ENCODE results near the gene MBNL2. TPM values are rescaled to one million over a fixed set of nuclear protein-coding genes. Genes with fewer than 3 reads are reported as not detected.

MBNL2 gene
- total RNA-seq, 2 experiments from 2014 or later = 18.0 to 18.8 TPM

- peaks cover 8% of the 10 kb centered on the region for H3K36me3 Mint-ChIP-seq (ENCODE audit: low read depth)
- H3K9me3 Mint-ChIP-seq = no peaks in the 10 kb centered on the region
- peak overlapping the region; percentile 80 for H3K27ac Mint-ChIP-seq
- peak; percentile 59 for DNase-seq
- CTCF ChIA-PET = interaction anchor here (0.7 to 4.6 kb wide), 11 partner anchors 10 to 206 kb away, joined by 3 to 18 read pairs (median 4); no protein-coding TSS in a partner anchor
- peak overlapping the region; percentile 70 for H3K4me3 Mint-ChIP-seq
- POLR2A ChIA-PET = interaction anchor here (0.9 to 7.6 kb wide), 11 partner anchors 10 to 206 kb away, joined by 3 to 93 read pairs (median 4); partner anchors contain the start of gene RAP2A
- peaks cover 47% of the 10 kb centered on the region for H3K4me1 Mint-ChIP-seq
- no peaks in the 10 kb centered on the region for H3K27me3 Mint-ChIP-seq
These were observed 4.9 kb downstream of the MBNL2 start for GRCh38 chr13:97226788-97227627.

DNA sequence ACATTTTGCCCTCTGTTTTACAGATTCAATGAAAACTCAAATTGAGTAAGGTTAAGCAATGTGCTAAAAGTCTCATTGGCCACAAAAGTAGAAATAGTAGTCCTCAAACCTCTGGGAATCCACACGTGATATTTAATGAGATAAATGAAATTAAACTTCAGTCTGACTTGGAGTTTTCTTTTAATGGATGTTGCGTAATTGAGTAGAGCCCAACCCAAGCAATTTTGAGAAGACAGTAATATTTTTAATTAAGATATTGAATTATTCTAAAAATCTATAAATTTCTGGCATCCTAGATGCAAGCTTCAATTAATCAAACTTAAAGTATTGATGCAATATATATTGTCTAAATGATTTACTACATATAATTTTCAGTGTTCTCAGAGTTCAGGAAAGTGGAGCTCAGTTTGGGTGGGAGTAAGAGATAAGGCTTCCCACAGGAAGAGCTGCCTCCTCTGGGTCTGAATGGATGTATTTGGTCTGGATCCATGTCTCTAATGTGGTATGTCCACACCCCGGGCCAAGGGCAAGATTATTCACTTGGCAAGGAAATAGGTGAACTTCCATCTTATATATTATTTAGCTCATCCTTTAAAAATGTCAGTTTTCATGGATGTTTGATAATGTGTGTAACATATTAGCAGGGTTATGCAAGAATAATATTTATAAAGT is 6.9 kb downstream of the MBNL2 start:
- no peak for DNase-seq

DNA sequence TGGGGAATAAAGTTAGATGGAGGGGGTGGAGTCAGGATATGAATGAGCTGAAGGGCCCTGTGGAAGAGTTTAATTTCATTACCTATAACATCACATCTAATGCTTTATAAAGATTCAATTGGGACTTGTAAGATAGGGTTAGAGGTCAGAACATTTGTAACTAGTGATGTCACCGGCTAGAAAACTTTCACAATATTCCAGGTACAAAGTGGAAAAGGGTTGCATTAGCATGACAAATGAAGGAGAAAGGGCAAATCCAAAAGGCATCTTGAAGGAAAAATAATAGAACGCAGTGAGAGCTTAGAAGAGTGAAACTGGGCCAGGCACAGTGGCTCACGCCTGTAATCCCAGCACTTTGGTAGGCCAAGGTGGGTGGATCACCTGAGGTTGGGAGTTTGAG is 7.6 kb downstream of the MBNL2 start:
- H3K4me3 Mint-ChIP-seq = no peak overlapping the region
- POLR2A ChIA-PET = interaction anchor here (1.3 kb wide), 1 partner anchor 204 kb away, joined by 3 read pairs; no protein-coding TSS in a partner anchor

More for the DNA sequence above, 6.9 kb downstream of the MBNL2 start:
- Mint-ChIP-seq H3K4me1 (peaks cover 42% of the 10 kb centered on the region), H3K4me3 (no peak overlapping the region), H3K27ac (no peak overlapping the region), H3K9me3 (no peaks in the 10 kb centered on the region), H3K27me3 (no peaks in the 10 kb centered on the region), H3K36me3 (ENCODE audit: low read depth) (peaks cover 5% of the 10 kb centered on the region)
- ChIA-PET POLR2A (interaction anchor here (1.3 to 7.6 kb wide), 2 partner anchors 204 kb away, joined by 3 to 93 read pairs; partner anchors contain the start of gene RAP2A), CTCF (interaction anchor here (1.2 to 4.6 kb wide), 3 partner anchors 18 to 119 kb away, joined by 4 to 18 read pairs (median 7); no protein-coding TSS in a partner anchor)

GRCh38 chr13:97231118-97231828 is 9.1 kb downstream of the MBNL2 start:
- POLR2A ChIA-PET = no interaction called here
- no peak overlapping the region for H3K4me3 Mint-ChIP-seq
- peaks cover 21% of the 10 kb centered on the region for H3K4me1 Mint-ChIP-seq
- H3K9me3 Mint-ChIP-seq = no peaks in the 10 kb centered on the region
- DNase-seq = no peak
- CTCF ChIA-PET = interaction anchor here (0.7 kb wide), 1 partner anchor 204 kb away, joined by 5 read pairs; no protein-coding TSS in a partner anchor
- peaks cover 7% of the 10 kb centered on the region for H3K36me3 Mint-ChIP-seq (ENCODE audit: low read depth)
- H3K27ac Mint-ChIP-seq = no peak overlapping the region
- no peaks in the 10 kb centered on the region for H3K27me3 Mint-ChIP-seq

More for the DNA sequence above, 7.6 kb downstream of the MBNL2 start:
- CTCF ChIA-PET = interaction anchor here (1.3 to 4.6 kb wide), 2 partner anchors 18 to 120 kb away, joined by 4 to 18 read pairs; no protein-coding TSS in a partner anchor
- Mint-ChIP-seq H3K4me1 (peaks cover 37% of the 10 kb centered on the region), H3K27me3 (no peaks in the 10 kb centered on the region), H3K27ac (no peak overlapping the region), H3K9me3 (no peaks in the 10 kb centered on the region), H3K36me3 (ENCODE audit: low read depth) (peaks cover 6% of the 10 kb centered on the region)
- no peak for DNase-seq

GRCh38 chr13:97231829-97232196 is 9.7 kb downstream of the MBNL2 start:
- POLR2A ChIA-PET = interaction anchor here (0.8 kb wide), 1 partner anchor 9 kb away, joined by 4 read pairs; the partner anchor contains the start of gene MBNL2
- H3K4me1 Mint-ChIP-seq = peaks cover 18% of the 10 kb centered on the region

DNA sequence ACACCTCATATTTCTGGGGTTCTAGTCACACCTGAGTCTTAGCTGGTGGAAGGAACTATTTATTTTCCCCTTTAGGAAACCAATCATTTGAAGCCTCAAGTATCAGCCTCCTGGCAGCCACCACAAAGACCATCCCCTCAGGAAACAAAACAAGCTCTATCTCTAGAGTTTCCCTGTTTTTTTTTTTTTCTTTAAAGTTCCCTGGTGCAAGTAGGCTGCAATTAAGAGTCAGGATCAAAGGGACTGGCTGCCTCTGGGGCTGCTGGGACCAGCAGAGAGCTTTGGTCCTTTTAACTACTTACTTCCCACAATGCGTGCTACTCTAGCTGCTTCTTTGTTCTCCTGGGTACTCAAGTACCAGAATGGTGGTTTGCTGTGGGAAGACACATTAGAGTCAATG is 11.4 kb downstream of the MBNL2 start:
- Mint-ChIP-seq H3K27ac (no peak overlapping the region), H3K36me3 (ENCODE audit: low read depth) (peaks cover 16% of the 10 kb centered on the region), H3K4me1 (peaks cover 18% of the 10 kb centered on the region), H3K27me3 (no peaks in the 10 kb centered on the region), H3K9me3 (no peaks in the 10 kb centered on the region), H3K4me3 (no peak overlapping the region)
- ChIA-PET POLR2A (no interaction called here), CTCF (interaction anchor here (1.3 to 1.4 kb wide), 2 partner anchors 9 to 11 kb away, joined by 3 read pairs; partner anchors contain the start of gene MBNL2)
- DNase-seq = no peak

More at GRCh38 chr13:97231829-97232196, 9.7 kb downstream of the MBNL2 start:
- Mint-ChIP-seq H3K27me3 (no peaks in the 10 kb centered on the region), H3K4me3 (no peak overlapping the region), H3K9me3 (no peaks in the 10 kb centered on the region), H3K36me3 (ENCODE audit: low read depth) (peaks cover 7% of the 10 kb centered on the region), H3K27ac (no peak overlapping the region)
- DNase-seq = no peak
- CTCF ChIA-PET = interaction anchor here (0.7 kb wide), 1 partner anchor 204 kb away, joined by 5 read pairs; no protein-coding TSS in a partner anchor

- H3K9me3 Mint-ChIP-seq = no peaks in the 10 kb centered on the region
- H3K27me3 Mint-ChIP-seq = no peaks in the 10 kb centered on the region
- no peak for DNase-seq
- ChIA-PET CTCF (interaction anchor here (1.3 to 1.4 kb wide), 2 partner anchors 10 to 12 kb away, joined by 3 read pairs; partner anchors contain the start of gene MBNL2), POLR2A (no interaction called here)
- no peak overlapping the region for H3K27ac Mint-ChIP-seq
- H3K4me1 Mint-ChIP-seq = peaks cover 25% of the 10 kb centered on the region
- H3K36me3 Mint-ChIP-seq (ENCODE audit: low read depth) = peaks cover 19% of the 10 kb centered on the region
- no peak overlapping the region for H3K4me3 Mint-ChIP-seq
These were observed 12.1 kb downstream of the MBNL2 start for GRCh38 chr13:97234236-97234635.

GRCh38 chr13:97234742-97235141 is 12.6 kb downstream of the MBNL2 start:
- H3K9me3 Mint-ChIP-seq = no peaks in the 10 kb centered on the region
- H3K27ac Mint-ChIP-seq = no peak overlapping the region
- ChIA-PET POLR2A (no interaction called here), CTCF (interaction anchor here (1.0 kb wide), 1 partner anchor 16 kb away, joined by 4 read pairs; no protein-coding TSS in a partner anchor)
- H3K4me3 Mint-ChIP-seq = no peak overlapping the region
- peaks cover 15% of the 10 kb centered on the region for H3K36me3 Mint-ChIP-seq (ENCODE audit: low read depth)
- peaks cover 23% of the 10 kb centered on the region for H3K4me1 Mint-ChIP-seq
- H3K27me3 Mint-ChIP-seq = no peaks in the 10 kb centered on the region
- no peak for DNase-seq

GRCh38 chr13:97235549-97236231 is 13.6 kb downstream of the MBNL2 start:
- POLR2A ChIA-PET = interaction anchor here (1.0 kb wide), 1 partner anchor 198 kb away, joined by 3 read pairs; the partner anchor contains the start of gene RAP2A
- Mint-ChIP-seq H3K4me3 (no peak overlapping the region), H3K27ac (no peak overlapping the region), H3K27me3 (no peaks in the 10 kb centered on the region), H3K36me3 (ENCODE audit: low read depth) (peaks cover 14% of the 10 kb centered on the region), H3K4me1 (peaks cover 24% of the 10 kb centered on the region), H3K9me3 (no peaks in the 10 kb centered on the region)
- no peak for DNase-seq
- CTCF ChIA-PET = interaction anchor here (1.0 kb wide), 1 partner anchor 15 kb away, joined by 4 read pairs; no protein-coding TSS in a partner anchor

GRCh38 chr13:97237388-97237787 is 15.3 kb downstream of the MBNL2 start:
- peaks cover 31% of the 10 kb centered on the region for H3K4me1 Mint-ChIP-seq
- H3K27me3 Mint-ChIP-seq = no peaks in the 10 kb centered on the region
- no peak overlapping the region for H3K27ac Mint-ChIP-seq
- POLR2A ChIA-PET = interaction anchor here (1.5 kb wide), 1 partner anchor 10 kb away, joined by 7 read pairs; no protein-coding TSS in a partner anchor
- no peak for DNase-seq
- CTCF ChIA-PET = no interaction called here
- no peak overlapping the region for H3K4me3 Mint-ChIP-seq
- H3K9me3 Mint-ChIP-seq = no peaks in the 10 kb centered on the region
- H3K36me3 Mint-ChIP-seq (ENCODE audit: low read depth) = peaks cover 18% of the 10 kb centered on the region

GRCh38 chr13:97238432-97238831 is 16.3 kb downstream of the MBNL2 start:
- Mint-ChIP-seq H3K4me3 (no peak overlapping the region), H3K36me3 (ENCODE audit: low read depth) (peaks cover 18% of the 10 kb centered on the region), H3K27ac (no peak overlapping the region), H3K27me3 (no peaks in the 10 kb centered on the region), H3K4me1 (peaks cover 31% of the 10 kb centered on the region), H3K9me3 (no peaks in the 10 kb centered on the region)
- CTCF ChIA-PET = interaction anchor here (1.9 kb wide), 1 partner anchor 14 kb away, joined by 5 read pairs; no protein-coding TSS in a partner anchor
- POLR2A ChIA-PET = interaction anchor here (0.9 to 1.1 kb wide), 2 partner anchors 11 to 12 kb away, joined by 3 to 9 read pairs; no protein-coding TSS in a partner anchor
- DNase-seq = no peak

Data from activated CD4-positive, alpha-beta memory T cell treated with anti-CD3 and anti-CD28 coated beads, Interleukin-2, amount 10 ng/mL, durations not matched to agents 7 days and 5 days (primary cell).